IMR-90 (cell line): ENCODE measurements around the gene TMEFF1. TPM values are rescaled to one million over a fixed set of nuclear protein-coding genes. Genes with fewer than 3 reads are reported as not detected.

Experiments
- ATAC-seq: fragments of 200-7000 bp; cut with Tn5 transposase; 2 replicates; pipeline ENCODE4 v1.9.1; 2020; ENCODE audit warnings: low read depth, mild to moderate bottlenecking, moderate library complexity
- BruUV-seq: library from RNA; stranded (reverse); fragments of 400-500 nt; replicated peaks from 2 replicates; lab custom pipeline; 2021; lab: Mats Ljungman, UMichigan
- CTCF ChIA-PET: fragments of 300-600 bp; formaldehyde crosslinking; extraction: SDS; loops from one replicate; lab custom pipeline; 2021; ENCODE audit warnings: antibody characterized with exemption; lab: Yijun Ruan, JAX
- POLR2A ChIA-PET: fragments of 300-600 bp; sonication (Branson Sonifier 250); formaldehyde crosslinking; loops from one replicate; lab custom pipeline; 2022; ENCODE audit warnings: antibody characterized with exemption; ENCODE audit not compliant: unreplicated experiment; lab: Charles Lee
- DNase-seq: peaks from one replicate; pipeline ENCODE4 v3.0.0; 2013
- H2AFZ ChIP-seq: replicated peaks from 2 replicates; pipeline ENCODE3; 2013; ENCODE audit warnings: low read length, mild to moderate bottlenecking; ENCODE audit not compliant: poor library complexity
- H2AK5ac ChIP-seq: 2 replicates; pipeline ENCODE4 v1.6.1; 2013; ENCODE audit warnings: low read depth, low read length, inconsistent platforms
- H2AK9ac ChIP-seq: replicated peaks from 2 replicates; pipeline ENCODE3; 2013; ENCODE audit warnings: mild to moderate bottlenecking, low read depth, low read length, moderate library complexity; ENCODE audit not compliant: poor library complexity
- H2BK120ac ChIP-seq: 2 replicates; pipeline ENCODE4 v1.6.1; 2013; ENCODE audit warnings: low read depth, low read length, inconsistent platforms
- H2BK15ac ChIP-seq: 3 replicates; pipeline ENCODE4 v1.6.1; 2013; ENCODE audit warnings: low read depth, low read length, inconsistent platforms
- H2BK20ac ChIP-seq: 2 replicates; pipeline ENCODE4 v1.6.1; 2013; ENCODE audit warnings: low read depth, mild to moderate bottlenecking, inconsistent platforms, low read length, moderate library complexity
- H2BK5ac ChIP-seq: 2 replicates; pipeline ENCODE4 v1.6.1; 2013; ENCODE audit warnings: mild to moderate bottlenecking, low read depth, low read length, inconsistent platforms; ENCODE audit not compliant: poor library complexity, severe bottlenecking
- H3K14ac ChIP-seq: replicated peaks from 2 replicates; pipeline ENCODE4 v1.6.1; 2013; ENCODE audit warnings: low read depth, low read length, inconsistent platforms
- H3K18ac ChIP-seq: 2 replicates; pipeline ENCODE4 v1.6.1; 2013; ENCODE audit warnings: low read depth, low read length, control low read depth
- H3K23ac ChIP-seq: 2 replicates; pipeline ENCODE4 v1.6.1; 2013; ENCODE audit warnings: low read depth, low read length, inconsistent platforms
- H3K27ac ChIP-seq: 2 replicates; pipeline ENCODE4 v1.5.1; 2013; ENCODE audit warnings: mild to moderate bottlenecking, control low read depth, low read length; ENCODE audit not compliant: insufficient read depth
- H3K27me3 ChIP-seq: 2 replicates; pipeline ENCODE4 v1.6.1; 2013; ENCODE audit warnings: low read length; ENCODE audit not compliant: control insufficient read depth, insufficient read depth
- H3K36me3 ChIP-seq: 2 replicates; pipeline ENCODE4 v1.6.1; 2013; ENCODE audit warnings: low read length, mixed read lengths; ENCODE audit not compliant: control insufficient read depth, insufficient read depth
- H3K4ac ChIP-seq: 2 replicates; pipeline ENCODE4 v1.6.1; 2013; ENCODE audit warnings: low read depth, low read length, inconsistent platforms
- H3K4me1 ChIP-seq: 2 replicates; pipeline ENCODE4 v1.6.1; 2013; ENCODE audit warnings: low read length, mixed read lengths; ENCODE audit not compliant: control insufficient read depth, insufficient read depth
- H3K4me2 ChIP-seq: 2 replicates; pipeline ENCODE4 v1.6.1; 2013; ENCODE audit warnings: low read depth, mild to moderate bottlenecking, control low read depth, low read length, moderate library complexity
- H3K4me3 ChIP-seq: 2 replicates; pipeline ENCODE4 v1.5.1; 2013; ENCODE audit warnings: low read depth, mild to moderate bottlenecking, control low read depth, low read length, moderate library complexity; ENCODE audit not compliant: insufficient read depth
- H3K56ac ChIP-seq: 2 replicates; pipeline ENCODE4 v1.6.1; 2013; ENCODE audit warnings: low read length, inconsistent platforms; ENCODE audit not compliant: insufficient read depth; ENCODE audit errors: extremely low read depth
- H3K79me1 ChIP-seq, 2 experiments: 2 replicates each; pipeline ENCODE4 v1.6.1; 2013; ENCODE audit warnings: low read length in 2 of 2, inconsistent platforms in 1 of 2, low read depth in 1 of 2
- H3K9ac ChIP-seq: 2 replicates; pipeline ENCODE4 v1.6.1; 2013; ENCODE audit warnings: low read depth, low read length, control low read depth
- H3K9me1 ChIP-seq: 2 replicates; pipeline ENCODE4 v1.6.1; 2013; ENCODE audit warnings: low read length, inconsistent platforms; ENCODE audit not compliant: insufficient read depth
- H3K9me3 ChIP-seq: 2 replicates; pipeline ENCODE4 v1.6.1; 2013; ENCODE audit warnings: low read length; ENCODE audit not compliant: control insufficient read depth, insufficient read depth
- H4K20me1 ChIP-seq: 2 replicates; pipeline ENCODE4 v1.6.1; 2013; ENCODE audit warnings: low read length, inconsistent platforms; ENCODE audit not compliant: insufficient read depth
- H4K5ac ChIP-seq: 2 replicates; pipeline ENCODE4 v1.6.1; 2013; ENCODE audit warnings: mild to moderate bottlenecking, low read depth, low read length, control low read depth
- H4K8ac ChIP-seq, 2 experiments: 2 replicates each; pipeline ENCODE4 v1.6.1; 2013; ENCODE audit warnings: low read depth in 2 of 2, low read length in 2 of 2, control low read depth in 1 of 2, inconsistent platforms in 1 of 2
- H4K91ac ChIP-seq: 2 replicates; pipeline ENCODE4 v1.6.1; 2013; ENCODE audit warnings: low read depth, low read length, inconsistent platforms; ENCODE audit not compliant: insufficient read depth
- BHLHE40 ChIP-seq: fragments of 150-350 bp; IDR thresholded peaks from 2 replicates; pipeline ENCODE4 v1.6.1; 2016; ENCODE audit warnings: mild to moderate bottlenecking, low read depth, low read length
- CEBPB ChIP-seq: IDR thresholded peaks from 2 replicates; pipeline ENCODE4 v1.6.1; 2012; ENCODE audit warnings: low read depth, low read length, improper control_type of control experiment
- CHD1 ChIP-seq: IDR thresholded peaks from 2 replicates; pipeline ENCODE4 v1.6.1; 2012; ENCODE audit warnings: low read depth, low read length, improper control_type of control experiment
- CTCF ChIP-seq: conservative IDR thresholded peaks from 2 replicates; pipeline ENCODE4 v1.5.1; 2012; ENCODE audit warnings: mild to moderate bottlenecking, low read depth, low read length, improper control_type of control experiment
- ELK1 ChIP-seq: fragments of 150-350 bp; IDR thresholded peaks from 2 replicates; pipeline ENCODE4 v1.6.1; 2016; ENCODE audit warnings: low read depth, mild to moderate bottlenecking, low read length, moderate library complexity, borderline replicate concordance
- FOS ChIP-seq: fragments of 150-350 bp; IDR thresholded peaks from 2 replicates; pipeline ENCODE4 v1.6.1; 2016; ENCODE audit warnings: low read depth, low read length
- MAFK ChIP-seq: IDR thresholded peaks from 2 replicates; pipeline ENCODE4 v1.6.1; 2012; ENCODE audit warnings: low read depth, low read length, improper control_type of control experiment
- MAZ ChIP-seq: IDR thresholded peaks from 2 replicates; pipeline ENCODE4 v1.6.1; 2012; ENCODE audit warnings: low read depth, mild to moderate bottlenecking, low read length, improper control_type of control experiment, moderate library complexity, borderline replicate concordance
- MXI1 ChIP-seq: IDR thresholded peaks from 2 replicates; pipeline ENCODE4 v1.6.1; 2012; ENCODE audit warnings: low read depth, mild to moderate bottlenecking, low read length, moderate library complexity, borderline replicate concordance
- NFE2L2 ChIP-seq: fragments of 150-350 bp; IDR thresholded peaks from 2 replicates; pipeline ENCODE4 v1.6.1; 2016; ENCODE audit warnings: low read depth, mild to moderate bottlenecking, low read length
- POLR2A ChIP-seq: IDR thresholded peaks from 2 replicates; pipeline ENCODE4 v1.6.1; 2012; ENCODE audit warnings: mild to moderate bottlenecking, low read depth, low read length
- RAD21 ChIP-seq: IDR thresholded peaks from 2 replicates; pipeline ENCODE4 v1.6.1; 2012; ENCODE audit warnings: low read length, improper control_type of control experiment
- RCOR1 ChIP-seq: IDR thresholded peaks from 2 replicates; pipeline ENCODE4 v1.6.1; 2012; ENCODE audit warnings: mild to moderate bottlenecking, low read length, improper control_type of control experiment; ENCODE audit not compliant: insufficient replicate concordance
- RFX5 ChIP-seq: IDR thresholded peaks from 2 replicates; pipeline ENCODE4 v1.8.0; 2012; ENCODE audit warnings: low read depth, mild to moderate bottlenecking, low read length, moderate library complexity
- SMC3 ChIP-seq: fragments of 150-350 bp; IDR thresholded peaks from 2 replicates; pipeline ENCODE4 v1.6.1; 2016; ENCODE audit warnings: low read depth, mild to moderate bottlenecking, antibody characterized with exemption, low read length, moderate library complexity
- USF2 ChIP-seq: fragments of 150-350 bp; IDR thresholded peaks from 2 replicates; pipeline ENCODE4 v1.6.1; 2017; ENCODE audit warnings: mild to moderate bottlenecking, antibody characterized with exemption, low read length, low read depth
- WGBS, 2 experiments: methylation state at CpG; one replicate each; pipeline versions ENCODE4 v1.1.5 to v1.1.7; 2013; ENCODE audit warnings: missing lambda C conversion rate in 2 of 2; ENCODE audit not compliant: insufficient read length in 1 of 2; ENCODE audit errors: extremely low coverage in 2 of 2; 5-methylcytosine and 5-hydroxymethylcytosine counted together
- dilution Hi-C: fragments of 300-500 bp; cut with HindIII; formaldehyde crosslinking; loops from one replicate; pipeline ENCODE4 v1.14.3; 2018; ENCODE audit warnings: low sequenced_read_pairs; ENCODE audit not compliant: unreplicated experiment
- in situ Hi-C: fragments of 300-500 bp; cut with MboI; formaldehyde crosslinking; loops from 3 replicates; pipeline ENCODE4 v1.14.3; 2019; ENCODE audit warnings: low sequenced_read_pairs, inconsistent platforms, mixed read lengths
- intact Hi-C: fragments of 100-400 bp; cut with micrococcal nuclease; formaldehyde crosslinking; loops from 2 replicates; pipeline ENCODE4 v1.10.0; 2022
- polyA plus RNA-seq, 3 experiments: library from polyadenylated mRNA; depleted of rRNA; stranded (reverse); fragments of >200 nt; gene quantifications; 2 replicates each; pipeline ENCODE4 v1.2.3, GENCODE V29; 2012; ENCODE audit warnings: low replicate concordance in 1 of 3
- total RNA-seq: library from RNA; depleted of rRNA; stranded (reverse); fragments of >200 nt; gene quantifications from 2 replicates; pipeline ENCODE4 v1.2.3, GENCODE V29; 2012

Gene TMEFF1
- total and polyA plus RNA-seq, 2 of the 4 experiments (the other 2 are of a cell fraction), result 0.62 to 0.90 TPM

- Histone ChIP-seq H2AK9ac (no peak overlapping the region), H3K4me1 (no peaks in the 10 kb centered on the region), H3K18ac (no peak overlapping the region), H4K20me1 (no peaks in the 10 kb centered on the region), H2BK120ac (no peak overlapping the region), H2AK5ac (no peak overlapping the region), H3K27ac (no peak overlapping the region), H2BK20ac (no peak overlapping the region), H3K36me3 (no peaks in the 10 kb centered on the region), H3K4me3 (no peak overlapping the region), H2AFZ (no peak overlapping the region), H4K8ac (no peak overlapping the region), H3K14ac (no peak overlapping the region), H3K27me3 (no peaks in the 10 kb centered on the region), H3K9ac (no peak overlapping the region), H3K23ac (no peak overlapping the region), H2BK5ac (no peak overlapping the region), H3K4me2 (no peak overlapping the region), H4K91ac (no peak overlapping the region), H3K56ac (no peak overlapping the region), H4K5ac (no peak overlapping the region), H3K9me3 (no peaks in the 10 kb centered on the region), H3K79me1 (peaks cover 9 to 27% of the 10 kb centered on the region in 2 experiments), H3K9me1 (0 out of 2 replicates have a peak, but pooled peaks cover 4% of the 10 kb centered on the region), H2BK15ac (no peak overlapping the region), H3K4ac (no peak overlapping the region)
- dilution Hi-C loops, result no loop called here
- POLR2A ChIA-PET, result no interaction called here
- DNase-seq (no peak), ATAC-seq (no peak)
- TF ChIP-seq BHLHE40 (no peak), SMC3 (no peak), CEBPB (no peak), MAZ (no peak), MXI1 (no peak), RFX5 (no peak), CTCF (no peak), CHD1 (no peak), ELK1 (no peak), FOS (no peak), POLR2A (no peak), RCOR1 (no peak), RAD21 (no peak), MAFK (no peak), NFE2L2 (no peak), USF2 (no peak)
- no CpG with 5 or more reads among the region's 2 CpGs for WGBS, 2 experiments
- intact Hi-C loops, result no loop called here
- in situ Hi-C loops, result no loop called here
- no TSS peak for BruUV-seq
- CTCF ChIA-PET, result no interaction called here
Measured at GRCh38 chr9:100465274-100465673, 7.7 kb upstream of the TMEFF1 start.
